Stimulated activated memory B cell treated with anti-CD40 and anti-IgM and Interleukin-4, amounts not matched to agents 10 μg/mL and 1 μg/mL and 100 μg/mL, for 72 hours (primary cell): Measurements from ENCODE around the gene TGFBR3.
"Not testable (repeated sequence)": the region's sequence is repeated elsewhere in the genome, so short reads cannot be mapped to it uniquely, and the experiment has no call there.

Experiments used
- ATAC-seq: fragments of 150-1000 bp; cut with Tn5 transposase; 2 replicates; pipeline ENCODE4 v1.10.0; 2021
- H3K27ac Mint-ChIP-seq: one replicate; pipeline ENCODE4 v1.8.0; 2022; ENCODE audit warnings: mild to moderate bottlenecking, mixed read lengths
- H3K27me3 Mint-ChIP-seq: one replicate; pipeline ENCODE4 v1.8.0; 2022; ENCODE audit warnings: mixed read lengths
- H3K36me3 Mint-ChIP-seq: one replicate; pipeline ENCODE4 v1.8.0; 2022; ENCODE audit warnings: mixed read lengths
- H3K4me1 Mint-ChIP-seq: one replicate; pipeline ENCODE4 v1.8.0; 2022; ENCODE audit warnings: mixed read lengths
- H3K4me3 Mint-ChIP-seq: one replicate; pipeline ENCODE4 v1.8.0; 2022; ENCODE audit warnings: mild to moderate bottlenecking, moderate library complexity, mixed read lengths
- H3K9me3 Mint-ChIP-seq: one replicate; pipeline ENCODE4 v1.8.0; 2022; ENCODE audit warnings: mixed read lengths

Gene TGFBR3

GRCh38 chr1:91846007-91846638, 39.8 kb downstream of the TGFBR3 start:
- Mint-ChIP-seq H3K27me3 (peaks cover 13% of the 10 kb centered on the region), H3K4me1 (no peaks in the 10 kb centered on the region), H3K4me3 (no peak overlapping the region), H3K9me3 (no peaks in the 10 kb centered on the region), H3K36me3 (no peaks in the 10 kb centered on the region), H3K27ac (no peak overlapping the region)
- no peak for ATAC-seq

DNA sequence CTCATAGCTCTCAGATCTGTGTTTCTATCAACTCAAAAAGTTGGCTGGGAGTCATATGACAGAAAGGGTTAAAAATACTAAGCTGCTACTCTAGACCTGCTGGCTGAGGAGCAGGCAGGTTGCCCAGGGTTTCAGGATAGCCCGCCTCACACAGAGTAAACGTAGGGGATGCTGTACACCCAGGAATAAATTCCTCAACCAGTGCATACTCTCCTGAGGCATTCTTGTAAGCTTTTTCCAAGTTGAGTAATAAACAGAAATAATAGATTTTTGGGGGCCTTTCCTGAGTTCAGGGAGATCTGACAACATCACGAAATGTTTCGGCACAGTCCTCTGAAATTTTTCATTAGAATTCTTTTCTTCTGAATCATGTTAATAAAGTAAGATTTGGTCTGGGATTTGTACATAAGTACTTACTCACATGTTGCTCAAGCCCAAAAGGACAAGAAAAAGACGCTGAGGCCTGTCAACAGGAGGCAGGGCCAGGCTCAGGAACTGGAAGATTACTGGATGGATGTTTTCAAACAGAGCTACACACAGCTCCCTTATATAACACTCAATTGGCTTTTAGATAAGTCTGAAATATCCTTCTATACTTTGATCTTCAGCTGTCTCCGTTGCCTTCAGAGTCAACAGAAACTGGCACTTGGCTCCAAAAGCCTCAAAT, 41.0 kb downstream of the TGFBR3 start:
- H3K27ac Mint-ChIP-seq, result no peak overlapping the region
- no peak overlapping the region for H3K4me3 Mint-ChIP-seq

GRCh38 chr1:91843843-91844242, 42.1 kb downstream of the TGFBR3 start:
- H3K4me3 Mint-ChIP-seq, result no peak overlapping the region
- peaks cover 20% of the 10 kb centered on the region for H3K27me3 Mint-ChIP-seq
- no peaks in the 10 kb centered on the region for H3K4me1 Mint-ChIP-seq
- ATAC-seq, result no peak
- no peaks in the 10 kb centered on the region for H3K9me3 Mint-ChIP-seq
- no peak overlapping the region for H3K27ac Mint-ChIP-seq
- no peaks in the 10 kb centered on the region for H3K36me3 Mint-ChIP-seq

More for the DNA sequence above, 41.0 kb downstream of the TGFBR3 start:
- peaks cover 13% of the 10 kb centered on the region for H3K27me3 Mint-ChIP-seq
- no peaks in the 10 kb centered on the region for H3K9me3 Mint-ChIP-seq
- ATAC-seq, result no peak
- H3K36me3 Mint-ChIP-seq, result no peaks in the 10 kb centered on the region
- no peaks in the 10 kb centered on the region for H3K4me1 Mint-ChIP-seq

DNA sequence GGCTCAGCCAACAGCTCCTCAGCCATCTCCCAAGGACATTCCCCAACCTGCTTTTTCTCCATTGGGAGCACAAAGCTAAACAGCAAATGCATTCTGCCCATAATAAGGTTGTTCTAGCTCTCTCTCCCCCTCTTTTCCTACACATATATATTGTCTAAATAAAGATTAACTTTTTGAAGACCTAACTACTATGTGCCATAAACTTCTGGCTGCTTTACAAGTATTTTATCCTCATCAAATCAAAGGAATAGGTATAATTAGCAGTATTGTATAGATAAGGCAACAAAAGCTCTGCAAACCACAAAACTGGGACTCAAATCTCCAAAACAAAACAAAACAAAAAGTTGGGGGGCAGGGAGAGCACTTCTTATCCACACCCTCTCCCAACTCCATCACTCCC, 43.4 kb downstream of the TGFBR3 start:
- no peak for ATAC-seq
- H3K4me1 Mint-ChIP-seq, result no peaks in the 10 kb centered on the region
- H3K9me3 Mint-ChIP-seq, result no peaks in the 10 kb centered on the region
- H3K36me3 Mint-ChIP-seq, result no peaks in the 10 kb centered on the region
- H3K27ac Mint-ChIP-seq, result no peak overlapping the region
- H3K4me3 Mint-ChIP-seq, result no peak overlapping the region
- peaks cover 22% of the 10 kb centered on the region for H3K27me3 Mint-ChIP-seq

GRCh38 chr1:91842056-91842455, 43.9 kb downstream of the TGFBR3 start:
- Mint-ChIP-seq H3K27me3 (peaks cover 22% of the 10 kb centered on the region), H3K36me3 (no peaks in the 10 kb centered on the region), H3K9me3 (no peaks in the 10 kb centered on the region), H3K4me3 (no peak overlapping the region), H3K27ac (no peak overlapping the region), H3K4me1 (no peaks in the 10 kb centered on the region)
- no peak for ATAC-seq

GRCh38 chr1:91840276-91840675, 45.7 kb downstream of the TGFBR3 start:
- H3K4me3 Mint-ChIP-seq, H3K36me3 Mint-ChIP-seq, H3K9me3 Mint-ChIP-seq, H3K27ac Mint-ChIP-seq, H3K4me1 Mint-ChIP-seq, ATAC-seq: not testable (repeated sequence)
- peaks cover 22% of the 10 kb centered on the region for H3K27me3 Mint-ChIP-seq

- Mint-ChIP-seq H3K36me3 (no peaks in the 10 kb centered on the region), H3K9me3 (no peaks in the 10 kb centered on the region), H3K4me3 (no peak overlapping the region), H3K27me3 (peaks cover 10% of the 10 kb centered on the region), H3K4me1 (no peaks in the 10 kb centered on the region), H3K27ac (no peak overlapping the region)
- no peak for ATAC-seq
Observed at GRCh38 chr1:91836331-91837040, 49.5 kb downstream of the TGFBR3 start.

DNA sequence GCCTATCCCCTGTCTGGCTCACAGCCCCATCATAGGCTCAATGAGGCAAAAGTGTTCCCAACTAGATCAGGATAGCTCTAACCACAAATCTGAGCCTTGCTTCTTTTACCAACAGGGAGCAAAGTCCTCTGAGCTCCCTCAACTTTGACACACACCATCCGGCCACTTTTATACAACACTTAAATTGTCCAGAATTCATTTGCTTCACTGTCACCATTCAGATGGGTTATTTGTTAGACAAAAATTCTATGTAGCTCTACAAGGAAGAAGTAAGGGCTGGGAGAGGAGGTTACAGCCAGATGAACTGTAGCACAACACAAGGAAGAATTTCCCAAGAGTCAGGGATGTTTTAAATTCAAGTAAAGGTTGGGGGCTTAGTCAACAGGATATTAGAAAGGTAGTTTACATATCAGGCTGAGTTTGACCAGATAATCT, 50.8 kb downstream of the TGFBR3 start:
- Mint-ChIP-seq H3K27me3 (peaks cover 9% of the 10 kb centered on the region), H3K36me3 (no peaks in the 10 kb centered on the region), H3K27ac (no peak overlapping the region), H3K4me1 (no peaks in the 10 kb centered on the region), H3K9me3 (no peaks in the 10 kb centered on the region), H3K4me3 (no peak overlapping the region)
- no peak for ATAC-seq

- not testable (repeated sequence) for H3K36me3 Mint-ChIP-seq, H3K4me3 Mint-ChIP-seq, H3K27me3 Mint-ChIP-seq, H3K4me1 Mint-ChIP-seq, H3K27ac Mint-ChIP-seq, ATAC-seq, H3K9me3 Mint-ChIP-seq
Observed at GRCh38 chr1:91834549-91834948, 51.4 kb downstream of the TGFBR3 start.

- H3K36me3 Mint-ChIP-seq, result no peaks in the 10 kb centered on the region
- no peak for ATAC-seq
- no peak overlapping the region for H3K4me3 Mint-ChIP-seq
- no peaks in the 10 kb centered on the region for H3K4me1 Mint-ChIP-seq
- no peaks in the 10 kb centered on the region for H3K9me3 Mint-ChIP-seq
- H3K27ac Mint-ChIP-seq, result no peak overlapping the region
- peaks cover 3% of the 10 kb centered on the region for H3K27me3 Mint-ChIP-seq
Observed at GRCh38 chr1:91833946-91834345, 52.0 kb downstream of the TGFBR3 start.

GRCh38 chr1:91831132-91831930, 54.6 kb downstream of the TGFBR3 start:
- ATAC-seq, result no peak
- Mint-ChIP-seq H3K27ac (no peak overlapping the region), H3K27me3 (no peaks in the 10 kb centered on the region)

DNA sequence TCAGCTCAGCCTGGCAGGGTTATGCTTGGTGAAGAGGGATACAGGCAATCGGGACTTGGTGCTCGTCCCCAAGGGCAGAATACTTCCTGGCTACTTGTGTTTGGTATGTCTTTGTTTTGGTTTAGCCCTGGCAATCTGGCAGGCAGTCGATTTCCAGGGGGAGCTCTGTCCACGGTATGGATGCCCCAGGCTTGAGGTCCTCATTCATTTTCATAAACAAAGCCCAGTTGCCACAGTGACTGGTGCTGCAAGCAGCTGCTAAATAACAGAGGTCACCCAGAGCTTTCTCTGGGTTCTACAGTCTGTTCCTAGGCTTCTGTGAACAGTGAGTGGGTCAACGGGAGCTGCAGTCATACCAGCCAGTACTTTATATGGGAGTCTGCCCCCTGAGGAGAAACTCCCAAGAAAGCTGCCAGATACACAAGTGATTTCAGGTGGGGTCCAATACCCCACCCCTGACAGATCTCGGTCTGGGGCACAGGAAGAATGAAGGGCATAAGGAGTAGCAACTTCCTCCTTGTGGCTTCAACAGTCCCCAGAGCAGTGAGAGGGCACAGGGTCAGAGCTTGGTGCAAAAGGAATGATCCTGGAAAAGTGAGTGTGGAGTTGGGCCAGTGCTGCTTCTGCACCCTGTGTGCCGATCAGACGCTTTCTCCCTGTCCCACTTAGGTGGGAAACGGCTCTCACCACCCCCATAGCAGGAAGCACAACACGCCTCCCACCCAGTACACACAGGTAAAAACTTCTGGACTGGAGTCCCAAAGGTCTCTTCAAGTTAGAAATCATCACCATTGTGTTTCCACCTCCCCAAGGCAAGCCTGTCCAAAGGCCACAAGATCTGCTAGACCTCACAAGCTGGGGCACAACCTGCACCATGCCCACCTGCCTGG, 55.5 kb downstream of the TGFBR3 start:
- no peak overlapping the region for H3K4me3 Mint-ChIP-seq
- H3K4me1 Mint-ChIP-seq, result no peaks in the 10 kb centered on the region
- no peaks in the 10 kb centered on the region for H3K9me3 Mint-ChIP-seq
- no peaks in the 10 kb centered on the region for H3K27me3 Mint-ChIP-seq
- H3K27ac Mint-ChIP-seq, result no peak overlapping the region
- no peaks in the 10 kb centered on the region for H3K36me3 Mint-ChIP-seq
- ATAC-seq, result no peak

More at GRCh38 chr1:91831132-91831930, 54.6 kb downstream of the TGFBR3 start:
- no peaks in the 10 kb centered on the region for H3K36me3 Mint-ChIP-seq
- H3K9me3 Mint-ChIP-seq, result no peaks in the 10 kb centered on the region
- H3K4me3 Mint-ChIP-seq, result no peak overlapping the region
- H3K4me1 Mint-ChIP-seq, result no peaks in the 10 kb centered on the region

GRCh38 chr1:91829293-91830153, 56.4 kb downstream of the TGFBR3 start:
- Mint-ChIP-seq H3K27ac (no peak overlapping the region), H3K9me3 (no peaks in the 10 kb centered on the region), H3K36me3 (no peaks in the 10 kb centered on the region), H3K4me3 (no peak overlapping the region), H3K27me3 (no peaks in the 10 kb centered on the region), H3K4me1 (no peaks in the 10 kb centered on the region)
- ATAC-seq, result no peak
